Measurements from ENCODE around the gene PCNX2. TPM values are rescaled to one million over a fixed set of nuclear protein-coding genes. Genes with fewer than 3 reads are reported as not detected.

The PCNX2 gene
- total and polyA plus RNA-seq, 10 of the 15 experiments (the other 5 are each of a cell fraction or from before 2014, with no cell fraction given), result 2.1 to 16.4 (median 8.1) TPM

DNA sequence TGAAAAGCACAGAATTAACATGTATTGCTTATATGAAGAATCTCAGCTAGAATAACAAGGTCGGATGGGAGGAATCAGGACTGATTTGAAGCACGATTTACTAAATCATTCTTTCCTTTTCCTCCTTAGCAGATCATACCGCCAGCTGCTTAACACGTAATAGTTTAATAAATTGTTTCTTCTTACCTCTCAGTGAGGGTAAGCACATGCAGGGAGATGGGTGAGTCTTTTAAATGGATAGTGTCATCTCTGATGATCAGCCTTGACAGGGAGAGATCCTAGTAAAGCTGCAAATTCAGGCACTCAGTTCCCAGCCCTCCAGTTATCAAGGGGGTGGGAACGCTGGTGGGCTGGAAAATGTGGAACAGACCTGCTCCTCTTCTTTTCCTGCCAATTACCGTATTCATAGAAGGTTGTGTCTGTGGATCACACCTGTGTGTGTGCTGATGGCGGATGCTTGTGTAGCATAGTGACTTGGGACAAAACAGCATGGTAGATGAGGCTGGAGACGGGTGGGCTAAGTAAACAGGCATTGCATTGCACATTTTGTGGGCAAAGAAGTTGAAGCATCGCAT lies 314.5 kb downstream of the PCNX2 start:
- H3K4me3 ChIP-seq, result no peak overlapping the region
- H3K4me2 ChIP-seq (ENCODE audit: control insufficient read depth, insufficient read depth), result no peak overlapping the region
- FAIRE-seq (no peak), ATAC-seq (no peak), DNase-seq (ENCODE audit: low read depth, low spot score) (no peak)
- no TSS peak for BruUV-seq (replicated peaks)
- H3K79me2 ChIP-seq (ENCODE audit: control insufficient read depth, insufficient read depth, low read length), result no peaks in the 10 kb centered on the region
- intact Hi-C loops (cut with micrococcal nuclease; ENCODE audit: unreplicated experiment) (no loop called here), in situ Hi-C loops (cut with MboI) (no loop called here)
- no peaks in the 10 kb centered on the region for H3K27me3 ChIP-seq (replicated peaks in 1 of 2; ENCODE audit: control insufficient read depth in 2 of 2, insufficient read depth in 2 of 2, low read length in 1 of 2)
- RAD21 ChIA-PET (ENCODE audit: unreplicated experiment), result no interaction called here
- H3K4me1 ChIP-seq (ENCODE audit: control insufficient read depth, insufficient read depth, low read length), result peaks cover 4% of the 10 kb centered on the region
- 92% methylated on average over 9 of the region's 9 CpGs for WGBS (ENCODE audit: insufficient coverage, insufficient replicate concordance, low lambda C conversion rate, missing lambda C conversion rate)
- H3K27ac ChIP-seq (ENCODE audit: control insufficient read depth, insufficient read depth), result no peak overlapping the region
- POLR2A ChIA-PET, result interaction anchor here (0.7 kb wide), 1 partner anchor 31 kb away, joined by 3 read pairs; no protein-coding TSS in a partner anchor
- no peak overlapping the region for H3K9ac ChIP-seq (ENCODE audit: control insufficient read depth, insufficient read depth, low read length)
- H2AFZ ChIP-seq (ENCODE audit: control insufficient read depth, low read depth, low read length), result no peak overlapping the region
- no peaks in the 10 kb centered on the region for H3K9me3 ChIP-seq (replicated peaks; ENCODE audit: control insufficient read depth, insufficient read depth, low read length)
- no peaks in the 10 kb centered on the region for H4K20me1 ChIP-seq (ENCODE audit: control insufficient read depth, insufficient read depth)
- H3K36me3 ChIP-seq (ENCODE audit: control insufficient read depth in 2 of 2, insufficient read depth in 2 of 2, low read length in 1 of 2), result peaks cover 0 to 4% of the 10 kb centered on the region in 2 experiments; a peak in 2 of 4 replicates
- SMC1A ChIA-PET (ENCODE audit: uncharacterized antibody, unreplicated experiment), result no interaction called here
- TF ChIP-seq KDM1A (IDR thresholded peaks at IDR 0.05; ENCODE audit: borderline replicate concordance) (no peak), PAX8 (IDR thresholded peaks at IDR 0.05) (no peak), CBX5 (IDR thresholded peaks at IDR 0.05; ENCODE audit: low read depth) (no peak), DPF2 (IDR thresholded peaks at IDR 0.05) (no peak), SMAD5 (IDR thresholded peaks at IDR 0.05; ENCODE audit: low read depth) (no peak), POLR2A (IDR thresholded peaks at IDR 0.05; ENCODE audit: low read depth, low read length) (no peak), JUNB (IDR thresholded peaks at IDR 0.05) (no peak), MXI1 (IDR thresholded peaks at IDR 0.05; ENCODE audit: low read depth, low read length) (no peak), STAT3 (IDR thresholded peaks at IDR 0.05; ENCODE audit: low read depth, low read length) (no peak), RAD51 (IDR thresholded peaks at IDR 0.05) (no peak), POLR2AphosphoS2 (IDR thresholded peaks at IDR 0.05; ENCODE audit: low read depth, low read length) (no peak)
- TF ChIP-seq, protein P1, sequence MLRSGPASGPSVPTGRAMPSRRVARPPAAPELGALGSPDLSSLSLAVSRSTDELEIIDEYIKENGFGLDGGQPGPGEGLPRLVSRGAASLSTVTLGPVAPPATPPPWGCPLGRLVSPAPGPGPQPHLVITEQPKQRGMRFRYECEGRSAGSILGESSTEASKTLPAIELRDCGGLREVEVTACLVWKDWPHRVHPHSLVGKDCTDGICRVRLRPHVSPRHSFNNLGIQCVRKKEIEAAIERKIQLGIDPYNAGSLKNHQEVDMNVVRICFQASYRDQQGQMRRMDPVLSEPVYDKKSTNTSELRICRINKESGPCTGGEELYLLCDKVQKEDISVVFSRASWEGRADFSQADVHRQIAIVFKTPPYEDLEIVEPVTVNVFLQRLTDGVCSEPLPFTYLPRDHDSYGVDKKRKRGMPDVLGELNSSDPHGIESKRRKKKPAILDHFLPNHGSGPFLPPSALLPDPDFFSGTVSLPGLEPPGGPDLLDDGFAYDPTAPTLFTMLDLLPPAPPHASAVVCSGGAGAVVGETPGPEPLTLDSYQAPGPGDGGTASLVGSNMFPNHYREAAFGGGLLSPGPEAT (IDR thresholded peaks at IDR 0.05; ENCODE audit: low read depth), result no peak
- TF ChIP-seq, protein P2, sequence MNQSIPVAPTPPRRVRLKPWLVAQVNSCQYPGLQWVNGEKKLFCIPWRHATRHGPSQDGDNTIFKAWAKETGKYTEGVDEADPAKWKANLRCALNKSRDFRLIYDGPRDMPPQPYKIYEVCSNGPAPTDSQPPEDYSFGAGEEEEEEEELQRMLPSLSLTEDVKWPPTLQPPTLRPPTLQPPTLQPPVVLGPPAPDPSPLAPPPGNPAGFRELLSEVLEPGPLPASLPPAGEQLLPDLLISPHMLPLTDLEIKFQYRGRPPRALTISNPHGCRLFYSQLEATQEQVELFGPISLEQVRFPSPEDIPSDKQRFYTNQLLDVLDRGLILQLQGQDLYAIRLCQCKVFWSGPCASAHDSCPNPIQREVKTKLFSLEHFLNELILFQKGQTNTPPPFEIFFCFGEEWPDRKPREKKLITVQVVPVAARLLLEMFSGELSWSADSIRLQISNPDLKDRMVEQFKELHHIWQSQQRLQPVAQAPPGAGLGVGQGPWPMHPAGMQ (IDR thresholded peaks at IDR 0.05; ENCODE audit: borderline replicate concordance), result no peak
- CTCF ChIA-PET, result no interaction called here

Measured in GM12878 (cell line).